ENCODE data around the gene GRAMD2B.
A peak's percentile ranks its signal among the peaks of the same experiment; 100 is the strongest.

The GRAMD2B gene

GRCh38 chr5:126383246-126383645, 40.0 kb upstream of the GRAMD2B start (continued):
- TF ChIP-seq ZNF518A (tag by site-specific recombination; conservative IDR thresholded peaks at IDR 0.05; ENCODE audit: low read depth) (no peak), ZNF830 (tag by site-specific recombination; IDR thresholded peaks at IDR 0.05; ENCODE audit: low read depth) (no peak), ZFP3 (tag by site-specific recombination; IDR thresholded peaks at IDR 0.05; ENCODE audit: low read depth) (no peak), EGR2 (tag by site-specific recombination; IDR thresholded peaks at IDR 0.05; ENCODE audit: low read depth) (no peak), ZNF558 (tag by site-specific recombination; IDR thresholded peaks at IDR 0.05) (no peak), BCL11A (tag by site-specific recombination; IDR thresholded peaks at IDR 0.05; ENCODE audit: low read depth) (no peak; the same call in 1 of the 2 replicates), YY2 (tag by site-specific recombination; IDR thresholded peaks at IDR 0.05) (no peak), OVOL3 (tag by site-specific recombination; IDR thresholded peaks at IDR 0.05) (no peak), ZNF16 (tag by site-specific recombination; IDR thresholded peaks at IDR 0.05; ENCODE audit: low read depth) (no peak), ZNF121 (tag by site-specific recombination; IDR thresholded peaks at IDR 0.05) (no peak), ZNF843 (tag by site-specific recombination; IDR thresholded peaks at IDR 0.05) (peak; percentile 63), ZNF555 (tag by site-specific recombination; conservative IDR thresholded peaks at IDR 0.05) (no peak), ZNF513 (tag by site-specific recombination; IDR thresholded peaks at IDR 0.05) (no peak), ELK4 (IDR thresholded peaks at IDR 0.05; ENCODE audit: borderline replicate concordance, low read depth, low read length) (no peak), ZNF549 (tag by site-specific recombination; IDR thresholded peaks at IDR 0.05) (peak; percentile 49), KLF1 (tag by site-specific recombination; IDR thresholded peaks at IDR 0.05) (no peak), RBAK (tag by site-specific recombination; IDR thresholded peaks at IDR 0.05) (no peak), ZNF501 (tag by site-specific recombination; IDR thresholded peaks at IDR 0.05) (no peak), ZNF670 (tag by site-specific recombination; IDR thresholded peaks at IDR 0.05; ENCODE audit: low read depth) (no peak), SCRT2 (tag by site-specific recombination; IDR thresholded peaks at IDR 0.05) (no peak), ZNF362 (tag by site-specific recombination; IDR thresholded peaks at IDR 0.05) (0 out of 2 replicates have a peak, but pooled peaks have one; percentile 21), ZNF354C (tag by site-specific recombination; IDR thresholded peaks at IDR 0.05; ENCODE audit: borderline replicate concordance, low read depth) (no peak), ZNF610 (tag by site-specific recombination; IDR thresholded peaks at IDR 0.05; ENCODE audit: borderline replicate concordance) (0 out of 2 replicates have a peak, but pooled peaks have one; percentile 42), ZNF132 (tag by site-specific recombination; IDR thresholded peaks at IDR 0.05; ENCODE audit: borderline replicate concordance) (no peak), KLF9 (tag by site-specific recombination; IDR thresholded peaks at IDR 0.05; ENCODE audit: low read depth) (no peak), ZNF274 (IDR thresholded peaks at IDR 0.05; ENCODE audit: low read length) (no peak), ZNF274 (tag by site-specific recombination; IDR thresholded peaks at IDR 0.05; ENCODE audit: borderline replicate concordance) (no peak), ZNF658 (tag by site-specific recombination; IDR thresholded peaks at IDR 0.05) (no peak), ZNF561 (tag by site-specific recombination; IDR thresholded peaks at IDR 0.05; ENCODE audit: borderline replicate concordance) (peak; percentile 28; the same call in 1 of the 2 replicates)

All from HEK293 (cell line).